ENCODE results near the gene CCL20. TPM values are rescaled to one million over a fixed set of nuclear protein-coding genes. Genes with fewer than 3 reads are reported as not detected.

The CCL20 gene
- total RNA-seq = 1 to 10 TPM in 1 of 4 donors, not detected in 3; 3.1 TPM

DNA sequence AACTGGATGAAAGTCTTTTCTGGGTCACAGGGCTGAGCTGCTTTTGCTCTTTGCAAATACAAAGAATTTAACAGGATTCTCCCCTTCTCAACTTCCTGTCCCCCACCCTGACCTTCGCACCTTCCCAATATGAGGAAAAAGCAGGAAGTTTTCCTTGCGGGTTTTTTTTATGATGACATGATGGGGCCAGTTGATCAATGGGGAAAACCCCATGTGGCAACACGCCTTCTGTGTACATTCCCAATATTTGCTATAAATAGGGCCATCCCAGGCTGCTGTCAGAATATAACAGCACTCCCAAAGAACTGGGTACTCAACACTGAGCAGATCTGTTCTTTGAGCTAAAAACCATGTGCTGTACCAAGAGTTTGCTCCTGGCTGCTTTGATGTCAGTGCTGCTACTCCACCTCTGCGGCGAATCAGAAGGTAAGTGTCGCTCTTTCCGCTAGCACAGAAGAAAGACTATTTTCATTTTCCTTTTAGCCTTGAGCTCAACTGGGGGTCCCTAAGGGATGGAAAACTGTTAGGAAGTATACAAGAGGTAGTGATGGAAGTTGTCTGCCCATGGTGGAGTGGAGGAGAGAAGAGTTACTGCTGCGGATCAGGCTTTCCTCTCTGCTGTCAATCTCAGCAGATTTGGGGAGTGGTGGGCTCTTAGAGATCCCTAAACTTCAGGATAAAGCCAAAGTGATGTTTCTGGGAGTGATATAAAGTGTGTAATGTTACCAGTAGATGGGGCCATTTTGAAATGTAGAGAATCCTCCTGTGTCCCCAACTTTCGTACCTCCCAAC is at the start of gene CCL20:
TSS of gene CCL20 (plus strand) at position 281 of the 792 bp plus-strand sequence. CDS start at position 351, 70 bp downstream.
- H3K9me3 ChIP-seq = no peaks in the 10 kb centered on the region
- H3K4me3 ChIP-seq = no peak within 1 kb of the TSS
- peaks cover 0 to 8% (median 0%) of the 10 kb centered on the region in 3 donors for H3K4me1 ChIP-seq
- no peak for ATAC-seq
- TF ChIP-seq POLR2A (IDR thresholded peaks at IDR 0.05) = no peak
- no peak for TF ChIP-seq POLR2AphosphoS5 (IDR thresholded peaks at IDR 0.05)
- TF ChIP-seq, protein P1, sequence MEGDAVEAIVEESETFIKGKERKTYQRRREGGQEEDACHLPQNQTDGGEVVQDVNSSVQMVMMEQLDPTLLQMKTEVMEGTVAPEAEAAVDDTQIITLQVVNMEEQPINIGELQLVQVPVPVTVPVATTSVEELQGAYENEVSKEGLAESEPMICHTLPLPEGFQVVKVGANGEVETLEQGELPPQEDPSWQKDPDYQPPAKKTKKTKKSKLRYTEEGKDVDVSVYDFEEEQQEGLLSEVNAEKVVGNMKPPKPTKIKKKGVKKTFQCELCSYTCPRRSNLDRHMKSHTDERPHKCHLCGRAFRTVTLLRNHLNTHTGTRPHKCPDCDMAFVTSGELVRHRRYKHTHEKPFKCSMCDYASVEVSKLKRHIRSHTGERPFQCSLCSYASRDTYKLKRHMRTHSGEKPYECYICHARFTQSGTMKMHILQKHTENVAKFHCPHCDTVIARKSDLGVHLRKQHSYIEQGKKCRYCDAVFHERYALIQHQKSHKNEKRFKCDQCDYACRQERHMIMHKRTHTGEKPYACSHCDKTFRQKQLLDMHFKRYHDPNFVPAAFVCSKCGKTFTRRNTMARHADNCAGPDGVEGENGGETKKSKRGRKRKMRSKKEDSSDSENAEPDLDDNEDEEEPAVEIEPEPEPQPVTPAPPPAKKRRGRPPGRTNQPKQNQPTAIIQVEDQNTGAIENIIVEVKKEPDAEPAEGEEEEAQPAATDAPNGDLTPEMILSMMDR (IDR thresholded peaks at IDR 0.05) = no peak
- TF ChIP-seq EP300 (IDR thresholded peaks at IDR 0.05) = no peak
- no peak within 1 kb of the TSS for H3K27ac ChIP-seq
- peaks cover 14% of the 10 kb centered on the region for H3K27me3 ChIP-seq
- no peaks in the 10 kb centered on the region for H3K36me3 ChIP-seq
- WGBS, 2 donors (ENCODE audit: low coverage in 1 of 2) = 85% methylated on average over 6 to 9 of the region's 9 CpGs

- ATAC-seq = no peak
- H3K4me3 ChIP-seq = no peak overlapping the region
- no peaks in the 10 kb centered on the region for H3K36me3 ChIP-seq
- TF ChIP-seq EP300 (IDR thresholded peaks at IDR 0.05) (no peak), POLR2AphosphoS5 (IDR thresholded peaks at IDR 0.05) (no peak), POLR2A (IDR thresholded peaks at IDR 0.05) (no peak)
- TF ChIP-seq, protein P1 (IDR thresholded peaks at IDR 0.05) = no peak
- H3K4me1 ChIP-seq = peaks cover 0 to 8% (median 0%) of the 10 kb centered on the region in 3 donors
- WGBS, 2 donors (ENCODE audit: low coverage in 1 of 2) = 41 to 68% methylated on average over 4 of the region's 4 CpGs
- no peaks in the 10 kb centered on the region for H3K9me3 ChIP-seq
- H3K27ac ChIP-seq = no peak overlapping the region
- no peaks in the 10 kb centered on the region for H3K27me3 ChIP-seq
Observed at GRCh38 chr2:227765788-227766372, 47.8 kb upstream of the CCL20 start.

DNA sequence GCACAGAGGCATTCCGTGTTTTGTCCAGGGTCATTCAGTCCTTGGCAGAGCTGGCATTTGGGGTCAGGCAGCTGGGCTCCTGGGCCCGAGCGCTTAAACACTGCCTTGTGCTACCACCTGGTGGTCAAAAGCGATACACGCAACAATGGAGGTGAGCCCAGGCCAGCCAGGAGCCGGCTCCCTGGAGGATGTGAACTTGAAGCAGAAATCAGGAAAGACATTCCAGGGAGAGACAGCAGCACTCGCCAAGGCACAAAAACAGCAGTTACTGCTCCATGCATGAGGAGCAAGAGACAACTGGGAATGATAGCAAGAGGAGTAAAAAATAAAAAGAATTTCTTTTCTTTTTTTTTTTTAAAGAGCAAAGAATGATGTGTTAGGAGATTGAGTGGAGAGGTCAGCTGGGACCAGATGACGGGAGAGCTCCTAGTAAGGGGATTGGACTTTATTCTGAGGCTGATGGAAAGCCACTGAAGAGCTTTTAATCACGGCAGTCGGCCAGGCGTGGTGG is 47.2 kb upstream of the CCL20 start:
- H3K4me1 ChIP-seq = peaks cover 0 to 8% (median 0%) of the 10 kb centered on the region in 3 donors
- TF ChIP-seq, protein P1 (IDR thresholded peaks at IDR 0.05) = peak in 3 of 4 experiments; percentile 81 to 89 (median 84)
- TF ChIP-seq POLR2AphosphoS5 (IDR thresholded peaks at IDR 0.05) = peak; percentile 21
- no peak for TF ChIP-seq EP300 (IDR thresholded peaks at IDR 0.05)
- no peak for TF ChIP-seq POLR2A (IDR thresholded peaks at IDR 0.05)
- no peak overlapping the region for H3K27ac ChIP-seq
- no peaks in the 10 kb centered on the region for H3K9me3 ChIP-seq
- no peaks in the 10 kb centered on the region for H3K36me3 ChIP-seq
- ATAC-seq = peak; percentile 92
- H3K27me3 ChIP-seq = no peaks in the 10 kb centered on the region
- no peak overlapping the region for H3K4me3 ChIP-seq
- 8 to 22% methylated on average over 7 to 9 of the region's 11 CpGs for WGBS, 2 donors (ENCODE audit: low coverage in 1 of 2)

DNA sequence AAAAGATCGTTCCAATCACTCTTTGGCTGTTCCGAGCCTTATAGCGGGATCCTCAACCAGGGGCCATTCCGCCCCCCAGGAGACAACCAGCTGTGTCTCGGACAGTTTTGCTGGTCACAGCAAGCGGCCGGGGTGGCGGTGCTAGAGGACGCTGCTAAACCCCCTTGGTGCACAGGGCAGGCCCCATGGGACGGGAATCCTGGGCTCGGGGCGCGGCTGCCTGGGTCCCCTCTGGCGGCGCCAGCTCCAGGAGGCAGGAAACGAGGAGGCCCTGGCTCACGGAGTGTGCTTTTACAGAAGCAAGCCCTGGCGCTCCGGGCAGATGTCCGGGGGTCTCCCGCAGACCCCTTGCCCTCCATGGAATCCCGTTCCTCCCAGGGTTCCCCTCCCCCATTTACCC is 45.8 kb upstream of the CCL20 start:
- ATAC-seq = no peak
- Histone ChIP-seq H3K4me3 (no peak overlapping the region), H3K4me1 (peaks cover 0 to 8% (median 0%) of the 10 kb centered on the region in 3 donors), H3K27me3 (no peaks in the 10 kb centered on the region), H3K27ac (no peak overlapping the region), H3K36me3 (no peaks in the 10 kb centered on the region), H3K9me3 (no peaks in the 10 kb centered on the region)
- WGBS, 2 donors (ENCODE audit: low coverage in 1 of 2) = 92% methylated on average over 3 of the region's 22 CpGs; no CpG with 5 or more reads in 1 of the 2 donors
- TF ChIP-seq, protein P1 (IDR thresholded peaks at IDR 0.05) = no peak
- TF ChIP-seq EP300 (IDR thresholded peaks at IDR 0.05) (no peak), POLR2AphosphoS5 (IDR thresholded peaks at IDR 0.05) (no peak), POLR2A (IDR thresholded peaks at IDR 0.05) (no peak)
